Right lobe of liver (tissue), 4 donors: ENCODE data around the gene SF3B4.

ENCODE experiments used
- POLR2A ChIP-seq: fragments of 450-650 bp; IDR thresholded peaks from one replicate; pipeline ENCODE4 v1.6.1; 2017; ENCODE audit warnings: antibody characterized with exemption, mild to moderate bottlenecking
- TF ChIP-seq, protein P1 (sequence below), 4 donors: fragments of 200-600 bp in 3 of 4; fragments of 450-650 bp in 1 of 4; IDR thresholded peaks; one replicate each; pipeline versions ENCODE4 v1.5.1 to v1.8.0; 2016 to 2022; ENCODE audit warnings: antibody characterized with exemption in 4 of 4, mild to moderate bottlenecking in 2 of 4
- donor health status: DM: no; HTN: no; CAD: no.
- donor health status: DM: no; HTN: no; CAD: no.
- donor health status: DM: no; HTN: yes; CAD: no.

GRCh38 chr1:149929856-149930255 lies 2.3 kb upstream of the SF3B4 start:
- TF ChIP-seq, protein P1, sequence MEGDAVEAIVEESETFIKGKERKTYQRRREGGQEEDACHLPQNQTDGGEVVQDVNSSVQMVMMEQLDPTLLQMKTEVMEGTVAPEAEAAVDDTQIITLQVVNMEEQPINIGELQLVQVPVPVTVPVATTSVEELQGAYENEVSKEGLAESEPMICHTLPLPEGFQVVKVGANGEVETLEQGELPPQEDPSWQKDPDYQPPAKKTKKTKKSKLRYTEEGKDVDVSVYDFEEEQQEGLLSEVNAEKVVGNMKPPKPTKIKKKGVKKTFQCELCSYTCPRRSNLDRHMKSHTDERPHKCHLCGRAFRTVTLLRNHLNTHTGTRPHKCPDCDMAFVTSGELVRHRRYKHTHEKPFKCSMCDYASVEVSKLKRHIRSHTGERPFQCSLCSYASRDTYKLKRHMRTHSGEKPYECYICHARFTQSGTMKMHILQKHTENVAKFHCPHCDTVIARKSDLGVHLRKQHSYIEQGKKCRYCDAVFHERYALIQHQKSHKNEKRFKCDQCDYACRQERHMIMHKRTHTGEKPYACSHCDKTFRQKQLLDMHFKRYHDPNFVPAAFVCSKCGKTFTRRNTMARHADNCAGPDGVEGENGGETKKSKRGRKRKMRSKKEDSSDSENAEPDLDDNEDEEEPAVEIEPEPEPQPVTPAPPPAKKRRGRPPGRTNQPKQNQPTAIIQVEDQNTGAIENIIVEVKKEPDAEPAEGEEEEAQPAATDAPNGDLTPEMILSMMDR (IDR thresholded peaks at IDR 0.05) = no peak
- no peak for TF ChIP-seq POLR2A
